Stomach smooth muscle (tissue), 2 donors: ENCODE measurements around the gene FMN1.

Source experiments
- H3K27ac ChIP-seq: one replicate; pipeline ENCODE4 v1.7.0; 2013; ENCODE audit warnings: mild to moderate bottlenecking, low read length, inconsistent platforms
- H3K27me3 ChIP-seq, 2 donors: one replicate each; pipeline ENCODE4 v1.7.0; 2013; ENCODE audit warnings: low read length in 2 of 2; ENCODE audit not compliant: insufficient read depth in 2 of 2, control insufficient read depth in 1 of 2
- H3K36me3 ChIP-seq, 2 donors: one replicate each; pipeline ENCODE4 v1.7.0; 2013; ENCODE audit warnings: low read length in 2 of 2; ENCODE audit not compliant: control insufficient read depth in 2 of 2, insufficient read depth in 2 of 2
- H3K4me1 ChIP-seq: one replicate; pipeline ENCODE4 v1.7.0; 2013; ENCODE audit warnings: low read length; ENCODE audit not compliant: control insufficient read depth, insufficient read depth
- H3K4me3 ChIP-seq, 2 donors: one replicate each; pipeline ENCODE4 v1.7.0; 2013; ENCODE audit warnings: low read length in 2 of 2
- H3K9ac ChIP-seq, 2 donors: one replicate each; pipeline ENCODE4 v1.7.0; 2013; ENCODE audit warnings: low read length in 2 of 2, mild to moderate bottlenecking in 1 of 2
- H3K9me3 ChIP-seq, 2 donors: one replicate each; pipeline ENCODE4 v1.7.0; 2013; ENCODE audit warnings: low read length in 2 of 2; ENCODE audit not compliant: control insufficient read depth in 2 of 2
- donor health status: healthy.
- donor health status: Pancreatic carcinoma.

FMN1 gene

GRCh38 chr15:33013827-33014445 is 180.6 kb downstream of the FMN1 start:
- Histone ChIP-seq H3K27me3 (no peaks in the 10 kb centered on the region), H3K9me3 (no peaks in the 10 kb centered on the region), H3K4me3 (no peak overlapping the region), H3K9ac (no peak overlapping the region), H3K27ac (no peak overlapping the region), H3K4me1 (no peaks in the 10 kb centered on the region), H3K36me3 (no peaks in the 10 kb centered on the region)

DNA sequence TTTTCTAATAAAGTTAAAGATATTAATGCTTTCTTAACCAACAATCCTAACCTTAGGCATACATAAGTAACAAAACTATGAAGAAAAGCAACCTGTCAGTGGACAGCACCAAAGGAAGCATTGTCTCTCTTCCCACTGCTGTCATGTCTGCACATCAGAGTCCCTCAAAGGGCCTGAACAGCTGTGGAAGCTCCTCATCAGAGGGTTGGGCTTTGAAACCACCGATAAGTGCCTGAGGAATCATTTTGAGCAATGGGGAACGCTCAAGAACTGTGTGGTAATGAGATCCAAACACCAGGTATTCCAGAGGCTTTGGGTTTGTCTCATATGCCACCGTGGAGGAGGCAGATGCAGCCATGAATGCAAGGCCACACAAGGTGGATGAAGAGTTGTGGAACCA is 182.5 kb downstream of the FMN1 start:
- no peaks in the 10 kb centered on the region for H3K9me3 ChIP-seq
- no peak overlapping the region for H3K9ac ChIP-seq
- peaks cover 4% of the 10 kb centered on the region for H3K4me1 ChIP-seq
- no peak overlapping the region for H3K4me3 ChIP-seq
- no peaks in the 10 kb centered on the region for H3K27me3 ChIP-seq
- no peak overlapping the region for H3K27ac ChIP-seq
- no peaks in the 10 kb centered on the region for H3K36me3 ChIP-seq

DNA sequence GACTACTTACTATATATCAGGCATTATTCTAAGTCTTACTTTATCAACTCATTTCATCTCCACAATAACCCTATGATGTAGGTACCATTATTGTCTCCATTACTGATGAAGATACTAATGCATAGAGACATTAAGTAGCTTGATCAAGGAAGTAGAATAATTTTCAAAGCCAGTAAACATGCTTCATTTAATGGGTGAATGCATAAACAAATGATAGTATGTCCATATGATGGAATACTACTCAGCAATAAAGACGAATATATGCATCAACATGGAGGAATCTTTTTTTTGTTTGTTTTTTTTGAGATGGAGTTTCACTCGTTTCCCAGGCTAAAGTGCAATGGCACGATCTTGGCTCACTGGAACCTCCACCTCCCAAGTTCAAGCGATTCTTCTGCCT is 184.9 kb downstream of the FMN1 start:
- H3K4me1 ChIP-seq, result peaks cover 4% of the 10 kb centered on the region
- no peaks in the 10 kb centered on the region for H3K9me3 ChIP-seq
- no peak overlapping the region for H3K9ac ChIP-seq
- no peak overlapping the region for H3K27ac ChIP-seq
- H3K36me3 ChIP-seq, result no peaks in the 10 kb centered on the region
- H3K4me3 ChIP-seq, result no peak overlapping the region
- H3K27me3 ChIP-seq, result no peaks in the 10 kb centered on the region

- H3K27me3 ChIP-seq, result no peaks in the 10 kb centered on the region
- H3K4me3 ChIP-seq, result no peak overlapping the region
- H3K27ac ChIP-seq, result no peak overlapping the region
- H3K36me3 ChIP-seq, result no peaks in the 10 kb centered on the region
- H3K9me3 ChIP-seq, result no peaks in the 10 kb centered on the region
- peaks cover 4% of the 10 kb centered on the region for H3K4me1 ChIP-seq
- no peak overlapping the region for H3K9ac ChIP-seq
These were observed 185.5 kb downstream of the FMN1 start for GRCh38 chr15:33009026-33009425.

DNA sequence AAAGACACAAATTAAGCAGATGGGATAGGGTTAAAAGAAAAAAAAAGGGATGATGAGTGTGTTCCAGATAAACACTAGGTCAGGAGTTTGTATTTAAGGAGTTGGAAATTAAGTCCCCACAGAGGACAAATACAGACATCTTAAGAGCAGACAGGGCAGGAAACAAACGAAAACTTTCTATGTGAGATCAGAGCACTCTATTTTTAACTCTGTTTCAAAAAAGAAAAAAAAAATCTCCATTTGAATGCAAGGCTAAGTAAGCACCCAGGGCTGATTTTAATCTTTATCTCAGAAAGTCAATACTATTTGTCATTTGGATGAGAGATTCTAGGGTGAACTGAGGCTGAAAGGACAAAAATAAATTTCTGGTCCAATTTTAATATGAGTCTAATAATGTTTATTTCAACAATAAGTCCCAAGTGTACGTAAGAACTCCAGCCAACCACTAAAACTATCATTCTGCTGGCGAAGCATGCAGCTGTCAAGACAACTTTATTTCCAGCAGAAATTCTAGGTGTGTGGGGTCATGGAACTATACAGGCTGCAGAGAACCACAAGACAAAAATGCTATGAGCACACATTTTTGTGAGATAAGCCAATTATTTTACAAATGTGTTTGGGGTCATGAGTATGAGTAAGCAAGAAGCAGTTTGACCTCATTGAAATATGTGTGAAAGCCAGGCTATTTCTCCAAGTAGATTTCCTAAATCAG is 186.1 kb downstream of the FMN1 start:
- Histone ChIP-seq H3K9me3 (no peaks in the 10 kb centered on the region), H3K27me3 (no peaks in the 10 kb centered on the region), H3K27ac (no peak overlapping the region), H3K4me1 (peaks cover 4% of the 10 kb centered on the region), H3K36me3 (no peaks in the 10 kb centered on the region), H3K9ac (peak overlapping the region in 1 of 2 donors; percentile 6), H3K4me3 (peak overlapping the region in 1 of 2 donors; percentile 28)

DNA sequence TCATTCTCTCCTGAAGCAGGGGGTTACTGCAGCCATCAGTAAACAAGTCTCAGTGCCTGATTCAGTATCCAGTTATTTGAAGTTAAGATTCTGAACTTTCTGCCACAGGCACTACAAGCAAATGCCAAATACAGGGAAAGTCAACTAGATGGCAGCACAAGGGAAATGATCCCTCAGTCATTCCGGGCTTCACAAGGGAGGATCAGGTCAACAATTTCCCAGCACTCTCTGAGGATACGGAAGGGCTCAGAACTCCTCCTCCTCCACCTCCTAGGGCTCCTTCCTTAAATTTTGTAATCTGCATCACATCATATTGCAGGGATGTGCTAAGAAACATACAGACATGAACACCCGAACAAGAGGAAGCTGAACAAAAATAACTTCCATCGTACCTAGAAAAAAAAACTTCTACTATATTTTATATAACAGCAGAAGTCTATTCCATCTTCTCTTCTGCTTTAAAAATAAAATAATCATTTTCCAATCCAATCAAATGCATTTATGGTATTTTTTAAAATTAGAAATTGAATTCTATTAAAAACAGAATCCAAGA is 187.1 kb downstream of the FMN1 start:
- Histone ChIP-seq H3K27ac (no peak overlapping the region), H3K4me1 (peaks cover 4% of the 10 kb centered on the region), H3K4me3 (peak overlapping the region in 1 of 2 donors; percentile 16), H3K9ac (peak overlapping the region in 1 of 2 donors; percentile 2), H3K27me3 (no peaks in the 10 kb centered on the region), H3K36me3 (no peaks in the 10 kb centered on the region), H3K9me3 (no peaks in the 10 kb centered on the region)

GRCh38 chr15:33005582-33005981 is 188.9 kb downstream of the FMN1 start:
- no peak overlapping the region for H3K27ac ChIP-seq
- no peaks in the 10 kb centered on the region for H3K27me3 ChIP-seq
- H3K4me1 ChIP-seq, result peaks cover 4% of the 10 kb centered on the region
- no peak overlapping the region for H3K4me3 ChIP-seq
- H3K36me3 ChIP-seq, result no peaks in the 10 kb centered on the region
- H3K9ac ChIP-seq, result no peak overlapping the region
- H3K9me3 ChIP-seq, result no peaks in the 10 kb centered on the region

GRCh38 chr15:33001926-33002325 is 192.6 kb downstream of the FMN1 start:
- H3K4me1 ChIP-seq, result no peaks in the 10 kb centered on the region
- no peak overlapping the region for H3K27ac ChIP-seq
- H3K9ac ChIP-seq, result no peak overlapping the region
- no peaks in the 10 kb centered on the region for H3K27me3 ChIP-seq
- no peaks in the 10 kb centered on the region for H3K36me3 ChIP-seq
- no peak overlapping the region for H3K4me3 ChIP-seq
- peaks cover 0 to 4% of the 10 kb centered on the region in 2 donors for H3K9me3 ChIP-seq

DNA sequence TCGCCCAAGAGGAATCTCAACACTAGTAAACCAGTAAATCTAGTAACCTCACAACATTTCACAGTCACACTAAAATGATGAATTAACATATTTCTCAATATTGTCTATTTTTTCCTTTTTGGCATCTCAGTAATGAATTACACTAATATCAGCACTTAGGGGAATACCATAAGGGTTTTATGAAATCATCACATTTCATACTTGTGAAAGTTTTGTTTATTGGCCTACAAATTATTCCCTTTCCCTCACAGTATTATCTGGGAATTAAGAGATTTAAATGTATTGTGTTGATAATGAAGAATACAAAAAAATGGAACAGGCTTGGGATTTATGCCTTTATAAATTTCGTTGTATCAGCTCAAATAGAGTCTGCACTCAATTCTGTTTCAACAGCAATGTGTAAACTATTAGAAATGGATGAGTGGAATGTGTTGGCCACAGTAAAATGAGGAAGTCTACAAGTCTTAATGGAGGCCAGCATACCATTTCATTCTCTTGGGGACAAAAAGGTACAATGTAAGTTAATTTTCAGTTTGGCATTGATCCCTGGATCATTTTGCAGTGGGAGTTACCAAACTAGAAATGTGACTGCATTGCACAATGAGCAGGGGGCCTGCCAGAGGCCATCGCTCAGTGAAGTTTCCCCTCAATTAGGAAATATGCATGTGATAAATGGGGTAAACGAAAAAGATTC is 195.4 kb downstream of the FMN1 start:
- Histone ChIP-seq H3K27me3 (no peaks in the 10 kb centered on the region), H3K9ac (no peak overlapping the region), H3K36me3 (no peaks in the 10 kb centered on the region), H3K27ac (no peak overlapping the region), H3K4me1 (peaks cover 3% of the 10 kb centered on the region), H3K4me3 (no peak overlapping the region), H3K9me3 (peaks cover 0 to 4% of the 10 kb centered on the region in 2 donors)

- Histone ChIP-seq H3K4me3 (no peak overlapping the region), H3K9me3 (peaks cover 0 to 4% of the 10 kb centered on the region in 2 donors), H3K27ac (no peak overlapping the region)
These were observed 196.3 kb downstream of the FMN1 start for GRCh38 chr15:32998182-32998581.

More at GRCh38 chr15:32998182-32998581, 196.3 kb downstream of the FMN1 start:
- Histone ChIP-seq H3K4me1 (peaks cover 3% of the 10 kb centered on the region), H3K36me3 (no peaks in the 10 kb centered on the region), H3K9ac (no peak overlapping the region), H3K27me3 (no peaks in the 10 kb centered on the region)
